ENCODE measurements around the gene RBMS3.

RBMS3 gene

DNA sequence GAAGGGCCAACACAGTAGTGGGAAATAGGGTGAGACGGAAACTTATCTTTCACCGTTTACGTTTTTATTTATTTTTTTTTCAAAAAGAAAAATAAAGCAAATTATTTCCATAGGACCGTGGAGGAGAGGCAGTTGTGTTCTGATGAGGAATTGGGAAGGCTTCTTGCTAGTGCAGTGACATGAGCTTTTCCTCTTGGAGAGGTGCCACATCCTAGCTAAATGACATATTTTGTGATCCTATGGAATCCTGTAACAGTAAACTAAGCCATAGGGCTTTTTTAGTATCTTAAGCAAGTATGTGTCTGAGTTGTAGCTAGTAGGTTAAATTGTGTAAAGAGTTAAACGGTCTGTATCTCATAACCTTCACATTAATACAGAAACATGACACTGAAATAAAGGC, 609.9 kb downstream of the RBMS3 start:
- DNase-seq (ENCODE audit: low spot score): no peak

GRCh38 chr3:29892976-29893554, 612.2 kb downstream of the RBMS3 start:
- DNase-seq (ENCODE audit: low spot score): no peak

GRCh38 chr3:29896856-29897255, 616.0 kb downstream of the RBMS3 start:
- DNase-seq (ENCODE audit: low spot score): no peak

DNA sequence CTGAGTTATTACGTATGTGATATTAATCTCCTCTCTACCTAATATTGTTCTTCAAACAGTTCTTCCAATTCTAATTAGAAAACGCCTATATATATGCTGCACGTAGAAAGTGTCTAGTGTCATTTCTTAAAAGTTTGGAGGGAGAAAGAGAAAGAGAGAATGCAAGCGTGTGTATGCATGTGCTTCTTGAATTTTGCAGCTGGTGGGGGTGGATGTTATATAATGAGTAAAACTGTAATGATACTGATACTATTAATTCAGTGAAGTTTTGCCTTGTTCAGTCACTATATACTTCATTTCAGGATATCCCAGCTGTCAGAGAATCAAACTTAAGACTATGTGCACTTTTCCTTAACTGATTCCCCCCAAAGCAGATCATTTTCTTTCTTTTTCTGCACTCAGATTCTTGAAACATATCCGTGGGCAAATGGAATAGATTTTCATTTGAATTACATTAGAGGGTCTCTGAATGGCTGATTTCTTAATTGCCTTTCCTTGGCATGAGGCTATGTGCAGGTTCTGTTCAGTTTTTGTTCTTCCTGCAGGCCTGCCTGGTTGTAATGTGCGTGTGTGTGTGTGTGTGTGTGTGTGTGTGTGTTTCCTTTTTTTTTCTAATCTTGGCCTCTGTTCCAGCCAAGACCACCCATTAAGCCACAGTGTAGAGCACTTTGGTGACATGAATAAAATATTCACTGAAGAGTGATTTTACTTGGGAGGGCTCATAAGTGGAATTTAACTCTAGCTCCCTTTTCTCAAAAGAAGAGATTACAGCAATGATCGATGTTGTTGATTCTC, 617.5 kb downstream of the RBMS3 start:
- no peak for DNase-seq (ENCODE audit: low spot score)

- no peak for DNase-seq (ENCODE audit: low spot score)
Measured at GRCh38 chr3:29899021-29899420, 618.1 kb downstream of the RBMS3 start.

DNA sequence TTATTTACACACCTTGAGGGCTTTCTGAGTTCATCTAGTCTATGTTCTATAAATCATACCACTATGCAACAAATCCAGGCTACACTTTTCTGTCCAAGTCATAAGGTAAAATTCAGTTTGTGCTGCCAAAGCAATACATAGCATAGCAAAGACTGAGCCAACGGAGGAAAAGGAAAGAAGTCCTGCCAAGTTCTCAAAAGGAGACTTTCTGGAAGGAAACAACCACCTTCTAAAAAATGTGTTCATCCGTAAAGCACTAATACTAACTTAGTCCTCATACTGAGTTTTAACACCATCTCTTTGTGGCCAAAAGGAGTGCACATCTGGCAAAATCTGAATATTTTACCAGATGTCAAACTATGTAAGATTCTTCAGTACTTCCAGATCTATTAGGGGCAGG, 620.2 kb downstream of the RBMS3 start:
- DNase-seq (ENCODE audit: low spot score): no peak

DNA sequence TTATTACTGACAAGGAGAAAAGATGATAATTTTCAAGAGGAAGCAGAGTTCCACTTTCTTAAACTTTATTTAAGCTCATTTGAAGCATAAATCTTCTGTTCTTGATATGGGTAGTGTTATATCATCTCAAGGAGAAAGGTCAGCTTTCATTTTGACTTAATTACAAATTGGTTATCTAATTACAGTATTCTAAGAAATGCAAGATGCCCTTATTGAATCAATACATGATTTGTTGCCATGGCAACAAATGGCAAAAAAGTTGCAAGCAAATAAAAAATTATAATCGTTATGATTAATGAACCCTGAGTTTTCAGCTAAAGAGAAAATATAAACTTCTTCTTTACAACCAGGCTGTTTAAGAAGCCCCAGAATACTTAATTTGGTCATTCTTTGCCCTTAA, 622.7 kb downstream of the RBMS3 start:
- DNase-seq (ENCODE audit: low spot score): no peak

DNA sequence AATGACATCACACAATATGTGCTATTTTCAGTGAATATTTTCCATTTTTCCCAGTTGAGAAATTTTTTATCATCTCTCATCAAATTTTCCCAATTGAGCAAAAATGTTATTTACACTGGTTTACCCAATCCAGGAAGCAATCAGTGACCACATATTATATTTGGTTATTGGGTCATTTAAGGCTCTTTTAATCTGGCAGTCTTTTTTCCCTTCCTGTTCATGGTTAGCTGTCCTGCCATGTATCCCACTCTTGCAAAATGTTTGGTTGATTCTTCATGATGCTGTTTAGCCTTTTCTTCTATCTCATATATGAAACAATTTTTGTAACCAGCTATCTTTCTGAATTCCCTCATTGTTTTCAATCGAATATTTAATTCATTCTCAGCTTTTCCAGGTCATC, 626.0 kb downstream of the RBMS3 start:
- no peak for DNase-seq (ENCODE audit: low spot score)

- DNase-seq (ENCODE audit: low spot score): no peak
Measured at GRCh38 chr3:29912600-29913288, 631.9 kb downstream of the RBMS3 start.

GRCh38 chr3:29914861-29915524, 634.1 kb downstream of the RBMS3 start:
- no peak for DNase-seq (ENCODE audit: low spot score)

DNA sequence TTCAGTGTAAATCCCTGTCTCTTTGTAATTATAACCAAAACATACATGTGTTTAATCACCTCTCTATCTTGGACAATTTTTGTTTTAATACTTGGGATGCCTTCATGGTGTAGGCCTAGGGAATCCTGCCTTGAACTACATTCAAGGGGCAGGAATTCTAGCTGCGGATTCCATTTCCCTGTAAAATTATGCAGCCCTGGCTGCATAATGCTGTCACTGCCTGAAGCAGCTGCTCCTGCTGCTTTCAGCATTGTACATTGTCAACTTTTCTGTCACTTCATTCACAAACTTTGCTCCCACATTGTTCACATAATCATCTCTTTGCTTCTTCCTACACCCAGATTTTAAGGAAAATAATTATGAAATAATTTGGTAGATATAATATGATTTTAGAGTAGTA, 638.7 kb downstream of the RBMS3 start:
- no peak for DNase-seq (ENCODE audit: low spot score)

DNA sequence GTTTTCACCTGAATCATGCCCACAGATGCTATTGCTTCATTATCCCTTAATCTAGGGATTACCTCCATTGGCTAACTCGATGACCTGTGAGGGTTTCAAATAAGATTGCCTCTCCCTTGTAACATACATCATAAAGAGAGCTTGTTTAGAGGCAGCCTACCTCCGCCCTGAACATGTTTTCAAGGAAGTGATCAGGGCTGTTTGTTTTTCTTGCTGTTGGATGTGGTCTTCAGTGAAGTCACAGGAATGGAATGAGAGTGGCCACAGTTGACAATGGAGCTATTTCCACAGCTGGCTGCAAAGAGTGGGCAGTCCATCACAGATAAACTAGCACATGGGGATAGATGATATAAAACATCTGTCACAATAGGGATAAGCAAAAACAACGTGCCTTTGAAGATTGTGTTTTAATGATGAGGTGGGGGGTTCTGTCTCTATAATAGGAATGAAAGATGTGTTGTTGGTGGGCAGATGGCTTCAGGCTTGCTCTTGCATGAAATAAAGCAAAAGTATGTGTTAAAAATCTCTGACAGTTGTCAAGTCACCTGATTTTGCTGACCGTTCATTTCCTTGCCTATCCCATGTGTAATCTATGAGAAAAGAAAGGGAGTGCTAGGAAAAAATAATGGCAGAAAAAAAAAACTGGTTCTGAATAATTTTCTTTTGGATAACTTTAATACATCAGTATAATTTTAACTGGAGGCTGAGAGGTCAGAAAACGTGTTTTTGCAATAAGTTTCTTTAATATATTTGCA, 642.3 kb downstream of the RBMS3 start:
- peak; percentile 53 for DNase-seq (ENCODE audit: low spot score)

GRCh38 chr3:29924783-29925561, 644.1 kb downstream of the RBMS3 start:
- DNase-seq (ENCODE audit: low spot score): no peak

DNA sequence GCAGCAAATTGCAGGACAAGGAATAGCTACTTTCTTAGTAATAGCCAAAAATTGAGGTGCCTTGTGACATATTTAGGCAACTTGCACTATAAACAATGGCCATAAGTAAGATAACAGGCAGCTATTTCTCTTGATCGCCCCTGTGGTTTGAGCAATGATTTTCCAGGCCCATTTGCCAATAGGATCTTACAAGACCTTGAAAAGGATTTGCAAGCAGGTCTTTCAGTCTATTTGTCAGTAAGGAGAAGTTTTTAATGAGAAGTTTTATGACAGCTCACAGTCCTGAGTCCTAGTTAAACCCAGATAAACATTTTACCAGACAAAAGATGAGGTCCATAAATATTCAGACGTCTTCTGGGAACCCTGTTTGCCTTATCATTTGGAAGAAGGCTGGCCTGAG, 645.5 kb downstream of the RBMS3 start:
- no peak for DNase-seq (ENCODE audit: low spot score)

GRCh38 chr3:29932696-29933325, 651.9 kb downstream of the RBMS3 start:
- DNase-seq (ENCODE audit: low spot score): no peak

- DNase-seq (ENCODE audit: low spot score): no peak
Measured at GRCh38 chr3:29933802-29934490, 653.1 kb downstream of the RBMS3 start.

DNA sequence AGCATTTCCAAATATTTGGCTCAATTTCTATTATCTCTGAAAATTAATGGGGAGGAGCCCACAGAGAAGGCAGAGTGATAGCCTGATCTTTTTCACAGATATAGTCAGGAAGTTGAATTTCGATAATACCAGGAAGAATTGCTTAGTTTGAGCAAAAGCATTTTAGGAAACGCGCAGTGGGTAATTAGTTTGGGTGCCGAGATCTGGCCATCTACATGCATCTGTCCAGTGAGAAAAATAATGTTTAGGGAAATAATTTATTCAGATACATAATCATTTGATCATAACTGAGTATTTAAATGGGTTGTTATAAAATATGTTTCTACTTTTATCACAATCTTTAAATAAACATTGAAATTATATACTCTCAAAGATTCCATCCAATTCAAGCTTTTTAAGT, 653.9 kb downstream of the RBMS3 start:
- DNase-seq (ENCODE audit: low spot score): no peak

GRCh38 chr3:29936054-29936453, 655.2 kb downstream of the RBMS3 start:
- DNase-seq (ENCODE audit: low spot score): no peak

DNA sequence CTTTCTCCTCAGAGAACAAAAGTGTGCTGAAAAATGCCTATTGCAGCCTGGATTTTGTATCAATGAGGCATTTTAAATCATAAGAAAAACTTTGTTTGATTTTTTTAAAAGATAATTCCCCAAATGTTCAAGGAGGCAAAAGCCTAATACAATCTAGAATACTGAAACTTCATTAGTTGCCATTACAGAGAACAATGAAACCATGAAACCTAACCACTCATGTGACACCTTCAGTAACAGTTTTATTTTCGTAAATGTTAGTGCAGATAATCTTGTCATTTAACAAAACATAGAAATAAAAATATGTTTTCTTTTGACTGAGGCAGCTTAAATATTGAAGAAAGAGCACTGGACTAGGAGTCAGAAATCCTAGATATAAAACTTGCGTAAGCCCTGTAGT, 655.9 kb downstream of the RBMS3 start:
- no peak for DNase-seq (ENCODE audit: low spot score)

DNA sequence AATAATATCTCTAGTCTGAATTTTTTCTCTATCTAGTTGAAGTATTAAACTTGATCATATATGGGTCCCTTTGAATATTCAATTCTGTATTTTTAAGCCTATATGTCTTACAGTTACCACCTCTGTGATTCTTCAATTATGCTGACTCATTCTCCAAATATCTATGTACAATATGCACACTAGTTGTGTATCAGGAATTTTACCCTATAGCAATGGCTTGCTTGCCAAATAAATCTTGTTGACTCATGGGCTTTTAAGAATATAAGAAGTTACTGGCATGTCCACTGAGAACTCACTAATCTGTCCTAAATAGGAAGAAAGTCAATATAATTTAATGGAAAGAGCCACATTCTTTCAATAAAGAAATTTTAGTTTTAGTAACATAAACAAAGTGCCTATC, 656.3 kb downstream of the RBMS3 start:
- no peak for DNase-seq (ENCODE audit: low spot score)

Measured in D341Med (cell line).